ENCODE data around the gene MYO1E. TPM values are rescaled to one million over a fixed set of nuclear protein-coding genes. Genes with fewer than 3 reads are reported as not detected.
A peak's percentile ranks its signal among the peaks of the same experiment; 100 is the strongest.

MYO1E gene
- total and polyA plus RNA-seq, 8 donors: 31.4 to 101 (median 39.9) TPM

DNA sequence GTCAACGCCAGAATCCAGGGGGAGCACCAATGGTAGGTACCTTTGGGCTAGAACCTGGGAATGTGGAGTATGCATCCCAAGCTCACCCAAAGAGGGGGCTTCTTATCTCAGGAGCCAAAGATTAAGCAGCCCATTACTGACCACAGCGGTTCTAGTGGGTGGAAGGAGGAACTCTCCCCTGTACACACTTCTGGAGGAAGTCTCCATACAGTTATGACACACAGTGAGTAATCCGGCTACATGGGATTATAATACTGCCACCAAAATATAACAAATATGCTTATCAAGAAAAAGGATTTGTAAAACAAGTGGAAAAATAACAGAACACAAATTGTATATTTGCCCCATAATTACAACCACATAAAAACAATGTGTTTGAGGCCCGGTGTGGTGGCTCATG is 8.4 kb downstream of the MYO1E start:
- intact Hi-C loops (cut with DNase I): no loop called here
- no peaks in the 10 kb centered on the region for H3K9me3 ChIP-seq
- TF ChIP-seq, protein P1, sequence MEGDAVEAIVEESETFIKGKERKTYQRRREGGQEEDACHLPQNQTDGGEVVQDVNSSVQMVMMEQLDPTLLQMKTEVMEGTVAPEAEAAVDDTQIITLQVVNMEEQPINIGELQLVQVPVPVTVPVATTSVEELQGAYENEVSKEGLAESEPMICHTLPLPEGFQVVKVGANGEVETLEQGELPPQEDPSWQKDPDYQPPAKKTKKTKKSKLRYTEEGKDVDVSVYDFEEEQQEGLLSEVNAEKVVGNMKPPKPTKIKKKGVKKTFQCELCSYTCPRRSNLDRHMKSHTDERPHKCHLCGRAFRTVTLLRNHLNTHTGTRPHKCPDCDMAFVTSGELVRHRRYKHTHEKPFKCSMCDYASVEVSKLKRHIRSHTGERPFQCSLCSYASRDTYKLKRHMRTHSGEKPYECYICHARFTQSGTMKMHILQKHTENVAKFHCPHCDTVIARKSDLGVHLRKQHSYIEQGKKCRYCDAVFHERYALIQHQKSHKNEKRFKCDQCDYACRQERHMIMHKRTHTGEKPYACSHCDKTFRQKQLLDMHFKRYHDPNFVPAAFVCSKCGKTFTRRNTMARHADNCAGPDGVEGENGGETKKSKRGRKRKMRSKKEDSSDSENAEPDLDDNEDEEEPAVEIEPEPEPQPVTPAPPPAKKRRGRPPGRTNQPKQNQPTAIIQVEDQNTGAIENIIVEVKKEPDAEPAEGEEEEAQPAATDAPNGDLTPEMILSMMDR (IDR thresholded peaks at IDR 0.05): no peak
- H3K4me3 ChIP-seq: no peak overlapping the region
- DNase-seq (no peak), ATAC-seq (peak; percentile 64)
- H3K27me3 ChIP-seq: no peaks in the 10 kb centered on the region
- H3K4me1 ChIP-seq: peaks cover 0 to 28% of the 10 kb centered on the region in 2 donors
- no peaks in the 10 kb centered on the region for H3K36me3 ChIP-seq
- no peak overlapping the region for H3K27ac ChIP-seq

DNA sequence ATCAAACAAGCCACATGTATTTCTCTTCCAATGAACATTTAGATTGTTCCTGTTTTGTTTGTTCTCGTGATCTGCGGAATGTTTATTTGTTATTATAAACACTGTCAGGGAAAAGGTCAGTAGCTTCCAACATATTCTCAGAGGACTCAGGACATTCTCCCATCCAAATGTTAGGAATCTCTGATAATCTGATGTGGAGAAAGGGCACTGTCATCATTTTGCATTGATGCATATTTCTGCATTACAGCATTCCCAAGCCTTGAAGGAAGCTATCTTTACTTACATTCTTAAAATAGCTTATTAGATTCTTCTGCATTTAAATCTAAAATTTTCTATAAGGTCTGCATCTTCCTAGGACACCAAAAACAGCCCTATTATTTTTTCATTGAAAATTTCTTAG is 10.3 kb downstream of the MYO1E start:
- ATAC-seq (no peak), DNase-seq (no peak)
- H3K27me3 ChIP-seq: no peaks in the 10 kb centered on the region
- no peak overlapping the region for H3K27ac ChIP-seq
- no peak overlapping the region for H3K4me3 ChIP-seq
- H3K4me1 ChIP-seq: peaks cover 0 to 27% of the 10 kb centered on the region in 2 donors
- H3K9me3 ChIP-seq: no peaks in the 10 kb centered on the region
- H3K36me3 ChIP-seq: no peaks in the 10 kb centered on the region
- TF ChIP-seq, protein P1 (IDR thresholded peaks at IDR 0.05): no peak
- intact Hi-C loops (cut with DNase I): no loop called here

DNA sequence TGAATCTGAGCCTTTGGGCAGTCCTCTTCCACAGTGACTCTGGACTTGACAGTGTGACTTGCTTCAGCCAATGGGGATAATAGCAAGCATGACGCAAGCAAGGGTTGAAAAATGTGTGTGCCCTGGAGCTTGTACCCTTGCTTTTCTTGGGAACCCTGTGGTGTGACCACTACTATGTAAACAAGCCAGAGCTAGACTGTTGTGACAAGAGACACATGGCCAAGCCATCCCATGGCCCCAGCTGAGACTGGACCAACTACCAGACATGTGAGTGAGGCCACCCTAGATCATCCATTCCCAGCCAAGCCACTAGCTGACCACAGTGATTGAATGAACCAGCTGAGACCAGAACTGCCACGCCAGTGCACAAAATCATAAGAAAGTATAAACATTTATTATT is 11.8 kb downstream of the MYO1E start:
- no peaks in the 10 kb centered on the region for H3K9me3 ChIP-seq
- no peak overlapping the region for H3K27ac ChIP-seq
- TF ChIP-seq, protein P1 (IDR thresholded peaks at IDR 0.05): no peak
- H3K4me1 ChIP-seq: peaks cover 0 to 13% of the 10 kb centered on the region in 2 donors
- no peaks in the 10 kb centered on the region for H3K27me3 ChIP-seq
- peak; percentile 12 for ATAC-seq
- no peak overlapping the region for H3K4me3 ChIP-seq
- no peak for DNase-seq
- no peaks in the 10 kb centered on the region for H3K36me3 ChIP-seq
- intact Hi-C loops (cut with DNase I): no loop called here

DNA sequence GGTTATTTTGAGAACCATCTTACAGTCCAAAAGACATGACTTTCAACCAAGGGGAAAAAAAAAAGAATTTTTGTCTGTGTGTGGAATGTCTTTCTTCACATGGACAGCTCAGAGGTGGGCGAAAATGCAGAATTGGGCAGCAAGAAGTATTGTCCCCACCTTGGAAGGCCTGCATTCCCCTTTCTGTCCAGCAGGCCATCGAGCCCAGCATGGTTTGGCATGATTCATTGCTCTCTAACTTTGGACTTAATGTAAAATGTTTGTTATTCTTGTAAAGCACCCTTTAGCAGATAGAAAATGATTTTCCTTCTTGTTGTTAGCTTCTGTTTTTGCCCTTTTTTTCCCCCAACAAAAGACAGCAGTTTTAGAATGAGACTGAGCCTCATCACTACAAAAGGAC is 12.4 kb downstream of the MYO1E start:
- Histone ChIP-seq H3K9me3 (no peaks in the 10 kb centered on the region), H3K4me3 (no peak overlapping the region), H3K27me3 (no peaks in the 10 kb centered on the region), H3K36me3 (no peaks in the 10 kb centered on the region), H3K27ac (no peak overlapping the region), H3K4me1 (peaks cover 0 to 12% of the 10 kb centered on the region in 2 donors)
- TF ChIP-seq, protein P1 (IDR thresholded peaks at IDR 0.05): no peak
- ATAC-seq (no peak), DNase-seq (no peak)
- intact Hi-C loops (cut with DNase I): no loop called here

DNA sequence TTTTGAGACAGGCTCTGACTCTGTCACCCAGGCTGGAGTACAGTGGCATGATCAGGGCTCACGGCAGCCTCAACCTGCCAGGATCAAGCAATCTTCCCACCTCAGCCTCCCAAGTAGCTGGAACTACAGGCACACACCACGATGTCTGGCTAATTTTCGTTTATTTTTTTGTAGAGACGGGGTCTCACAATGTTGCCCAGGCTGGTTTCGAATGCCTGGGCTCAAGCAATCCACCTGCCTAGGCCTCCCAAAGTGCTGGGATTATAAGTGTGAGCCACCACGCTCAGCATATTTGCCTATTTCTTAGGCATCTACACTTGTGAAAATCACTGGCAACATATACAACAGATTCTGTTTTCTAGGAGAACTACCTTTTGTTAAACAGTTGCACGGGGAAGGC is 16.9 kb downstream of the MYO1E start:
- ATAC-seq (no peak), DNase-seq (no peak)
- intact Hi-C loops (cut with DNase I): no loop called here
- Histone ChIP-seq H3K9me3 (no peaks in the 10 kb centered on the region), H3K4me1 (peaks cover 0 to 21% of the 10 kb centered on the region in 2 donors), H3K4me3 (no peak overlapping the region), H3K27ac (no peak overlapping the region), H3K27me3 (no peaks in the 10 kb centered on the region), H3K36me3 (no peaks in the 10 kb centered on the region)
- TF ChIP-seq, protein P1 (IDR thresholded peaks at IDR 0.05): no peak

Data from left lung (tissue), 10 donors.